Activated gamma-delta T cell treated with anti-CD3 and anti-CD28 coated beads, Interleukin-2, amount 50 U/mL, for 16 hours (primary cell): ENCODE measurements around the gene SLC36A3.
"Not testable (repeated sequence)": the region's sequence is repeated elsewhere in the genome, so short reads cannot be mapped to it uniquely, and the experiment has no call there.

ENCODE experiments used
- DNase-seq: peaks from one replicate; pipeline ENCODE4 v3.0.0-alpha.2; 2020; ENCODE audit warnings: low read depth

The SLC36A3 gene

GRCh38 chr5:151237685-151238084, 65.9 kb downstream of the SLC36A3 start:
- DNase-seq, result no peak

GRCh38 chr5:151236888-151237287, 66.7 kb downstream of the SLC36A3 start:
- DNase-seq, result no peak

- DNase-seq, result not testable (repeated sequence)
These were observed 68.4 kb downstream of the SLC36A3 start for GRCh38 chr5:151235239-151235571.

GRCh38 chr5:151234476-151235238, 68.9 kb downstream of the SLC36A3 start:
- DNase-seq, result no peak

GRCh38 chr5:151233616-151234085, 69.9 kb downstream of the SLC36A3 start:
- no peak for DNase-seq

- no peak for DNase-seq
These were observed 72.2 kb downstream of the SLC36A3 start for GRCh38 chr5:151231359-151231758.

GRCh38 chr5:151230048-151230680, 73.4 kb downstream of the SLC36A3 start:
- no peak for DNase-seq

- no peak for DNase-seq
These were observed 74.6 kb downstream of the SLC36A3 start for GRCh38 chr5:151228986-151229385.

- no peak for DNase-seq
These were observed 75.6 kb downstream of the SLC36A3 start for GRCh38 chr5:151227918-151228447.
